WTC11 (cell line): ENCODE data around the gene MYL7. TPM values are rescaled to one million over a fixed set of nuclear protein-coding genes. Genes with fewer than 3 reads are reported as not detected.

ENCODE experiments used
- ATAC-seq: fragments of 200-7000 bp; cut with Tn5 transposase; 2 replicates; pipeline ENCODE4 v1.10.0; 2021; ENCODE audit warnings: mild to moderate bottlenecking, moderate library complexity
- CTCF ChIA-PET: fragments of 300-600 bp; sonication (Branson Sonifier 250); formaldehyde crosslinking; loops from one replicate; lab custom pipeline; 2021; ENCODE audit warnings: antibody characterized with exemption; lab: Charles Lee
- POLR2A ChIA-PET: fragments of 350-600 bp; sonication (Branson Sonifier 250); formaldehyde crosslinking; loops from one replicate; lab custom pipeline; 2021; ENCODE audit warnings: antibody characterized with exemption; lab: Charles Lee
- DNase-seq: peaks from one replicate; pipeline ENCODE4 v3.0.0; 2021; ENCODE audit warnings: low spot score
- H3K27ac Mint-ChIP-seq: 2 replicates; pipeline ENCODE4 v1.8.0; 2021; ENCODE audit warnings: mixed read lengths
- H3K27me3 Mint-ChIP-seq: 2 replicates; pipeline ENCODE4 v1.8.0; 2021; ENCODE audit warnings: low read depth, mild to moderate bottlenecking, moderate library complexity, mixed read lengths
- H3K36me3 Mint-ChIP-seq: 2 replicates; pipeline ENCODE4 v1.8.0; 2021; ENCODE audit warnings: mixed read lengths
- H3K4me1 Mint-ChIP-seq: 2 replicates; pipeline ENCODE4 v1.8.0; 2022; ENCODE audit warnings: mixed read lengths
- H3K4me3 Mint-ChIP-seq: 2 replicates; pipeline ENCODE4 v1.8.0; 2021; ENCODE audit warnings: mild to moderate bottlenecking, moderate library complexity, mixed read lengths
- H3K9me3 Mint-ChIP-seq: 2 replicates; pipeline ENCODE4 v1.8.0; 2021; ENCODE audit warnings: mixed read lengths
- ESRRA ChIP-seq: sonication (generic); formaldehyde crosslinking; IDR thresholded peaks from 2 replicates; pipeline ENCODE4 v1.8.1; 2022; ENCODE audit warnings: mild to moderate bottlenecking, missing genetic modification reagents, borderline replicate concordance
- GTF2I ChIP-seq: fragments of 250-450 bp; sonication (Bioruptor Pico); conservative IDR thresholded peaks from 2 replicates; pipeline ENCODE4 v1.4.0; 2021; ENCODE audit warnings: mild to moderate bottlenecking
- JAZF1 ChIP-seq: fragments of 250-450 bp; sonication (Bioruptor Pico); IDR thresholded peaks from 2 replicates; pipeline ENCODE4 v1.9.0; 2021; ENCODE audit warnings: moderate library complexity, mild to moderate bottlenecking, inconsistent platforms
- PRRX2 ChIP-seq: fragments of 250-450 bp; sonication (Bioruptor Pico); IDR thresholded peaks from 2 replicates; pipeline ENCODE4 v1.8.0; 2021; ENCODE audit warnings: mild to moderate bottlenecking
- total RNA-seq: library from RNA; stranded (reverse); gene quantifications from 3 replicates; pipeline ENCODE4 v1.2.3, GENCODE V29; 2021
- TF ChIP-seq, protein P1 (sequence below): sonication (generic); formaldehyde crosslinking; IDR thresholded peaks from 2 replicates; pipeline ENCODE4 v1.8.1; 2022; ENCODE audit warnings: low read depth, mild to moderate bottlenecking, moderate library complexity, missing genetic modification reagents, borderline replicate concordance
- TF ChIP-seq, protein P2 (sequence below): fragments of 250-450 bp; sonication (Bioruptor Pico); IDR thresholded peaks from 2 replicates; pipeline ENCODE4 v1.9.0; 2021; ENCODE audit warnings: mild to moderate bottlenecking
- TF ChIP-seq, protein P3 (sequence below): sonication (generic); formaldehyde crosslinking; IDR thresholded peaks from 2 replicates; pipeline ENCODE4 v1.8.1; 2023; ENCODE audit warnings: mild to moderate bottlenecking, missing genetic modification reagents, moderate library complexity
- TF ChIP-seq, protein P4 (sequence below): fragments of 200-600 bp; IDR thresholded peaks from 2 replicates; pipeline ENCODE4 v1.8.0; 2022; ENCODE audit warnings: antibody characterized with exemption
- TF ChIP-seq, protein P5 (sequence below): sonication (generic); formaldehyde crosslinking; IDR thresholded peaks from 2 replicates; pipeline ENCODE4 v1.8.1; 2022; ENCODE audit warnings: mild to moderate bottlenecking, moderate library complexity, missing genetic modification reagents
- TF ChIP-seq, protein P6 (sequence below): sonication (generic); formaldehyde crosslinking; IDR thresholded peaks from 2 replicates; pipeline ENCODE4 v1.8.1; 2022; ENCODE audit warnings: missing genetic modification reagents, borderline replicate concordance

The MYL7 gene
- total RNA-seq, 1 experiment from 2014 or later: 0.90 TPM

DNA sequence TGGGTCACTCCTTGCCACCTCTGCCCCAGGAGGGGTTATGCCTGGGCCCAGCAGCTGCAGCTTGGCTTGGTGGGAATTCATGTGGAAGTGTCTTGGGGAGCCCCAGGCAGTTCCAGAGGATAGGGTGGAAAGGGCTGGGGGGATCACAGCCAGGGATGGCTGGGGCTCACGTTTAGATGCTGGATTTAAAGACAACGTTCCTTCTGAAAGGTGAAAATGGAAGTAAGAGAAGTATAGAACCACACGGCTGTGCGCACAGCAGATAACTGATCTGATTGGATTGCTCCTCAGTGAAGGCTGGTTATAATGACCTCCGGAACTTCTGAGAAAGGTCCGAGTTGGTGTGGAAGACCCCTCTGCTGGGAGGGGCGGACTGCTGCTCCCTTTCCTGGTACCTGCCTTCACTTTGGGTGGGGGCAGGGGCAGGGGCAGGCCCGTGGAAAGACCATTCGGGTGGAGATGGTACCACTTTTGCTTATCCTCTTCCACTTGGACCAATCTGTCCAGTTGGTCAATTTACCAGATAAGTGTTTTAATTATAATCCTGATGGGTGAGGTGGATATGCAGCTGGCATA is 7.9 kb upstream of the MYL7 start:
- peaks cover 31% of the 10 kb centered on the region for H3K27me3 Mint-ChIP-seq
- no peak overlapping the region for H3K4me3 Mint-ChIP-seq
- H3K9me3 Mint-ChIP-seq: no peaks in the 10 kb centered on the region
- POLR2A ChIA-PET: no interaction called here
- no peaks in the 10 kb centered on the region for H3K36me3 Mint-ChIP-seq
- no peak for ATAC-seq
- peaks cover 21% of the 10 kb centered on the region for H3K4me1 Mint-ChIP-seq
- CTCF ChIA-PET: no interaction called here
- no peak overlapping the region for H3K27ac Mint-ChIP-seq
- TF ChIP-seq, protein P1, sequence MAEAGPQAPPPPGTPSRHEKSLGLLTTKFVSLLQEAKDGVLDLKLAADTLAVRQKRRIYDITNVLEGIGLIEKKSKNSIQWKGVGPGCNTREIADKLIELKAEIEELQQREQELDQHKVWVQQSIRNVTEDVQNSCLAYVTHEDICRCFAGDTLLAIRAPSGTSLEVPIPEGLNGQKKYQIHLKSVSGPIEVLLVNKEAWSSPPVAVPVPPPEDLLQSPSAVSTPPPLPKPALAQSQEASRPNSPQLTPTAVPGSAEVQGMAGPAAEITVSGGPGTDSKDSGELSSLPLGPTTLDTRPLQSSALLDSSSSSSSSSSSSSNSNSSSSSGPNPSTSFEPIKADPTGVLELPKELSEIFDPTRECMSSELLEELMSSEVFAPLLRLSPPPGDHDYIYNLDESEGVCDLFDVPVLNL (CRISPR knock-in tag): no peak
- TF ChIP-seq, protein P2, sequence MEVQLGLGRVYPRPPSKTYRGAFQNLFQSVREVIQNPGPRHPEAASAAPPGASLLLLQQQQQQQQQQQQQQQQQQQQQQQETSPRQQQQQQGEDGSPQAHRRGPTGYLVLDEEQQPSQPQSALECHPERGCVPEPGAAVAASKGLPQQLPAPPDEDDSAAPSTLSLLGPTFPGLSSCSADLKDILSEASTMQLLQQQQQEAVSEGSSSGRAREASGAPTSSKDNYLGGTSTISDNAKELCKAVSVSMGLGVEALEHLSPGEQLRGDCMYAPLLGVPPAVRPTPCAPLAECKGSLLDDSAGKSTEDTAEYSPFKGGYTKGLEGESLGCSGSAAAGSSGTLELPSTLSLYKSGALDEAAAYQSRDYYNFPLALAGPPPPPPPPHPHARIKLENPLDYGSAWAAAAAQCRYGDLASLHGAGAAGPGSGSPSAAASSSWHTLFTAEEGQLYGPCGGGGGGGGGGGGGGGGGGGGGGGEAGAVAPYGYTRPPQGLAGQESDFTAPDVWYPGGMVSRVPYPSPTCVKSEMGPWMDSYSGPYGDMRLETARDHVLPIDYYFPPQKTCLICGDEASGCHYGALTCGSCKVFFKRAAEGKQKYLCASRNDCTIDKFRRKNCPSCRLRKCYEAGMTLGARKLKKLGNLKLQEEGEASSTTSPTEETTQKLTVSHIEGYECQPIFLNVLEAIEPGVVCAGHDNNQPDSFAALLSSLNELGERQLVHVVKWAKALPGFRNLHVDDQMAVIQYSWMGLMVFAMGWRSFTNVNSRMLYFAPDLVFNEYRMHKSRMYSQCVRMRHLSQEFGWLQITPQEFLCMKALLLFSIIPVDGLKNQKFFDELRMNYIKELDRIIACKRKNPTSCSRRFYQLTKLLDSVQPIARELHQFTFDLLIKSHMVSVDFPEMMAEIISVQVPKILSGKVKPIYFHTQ: no peak
- TF ChIP-seq PRRX2 (CRISPR knock-in tag) (no peak), GTF2I (no peak), JAZF1 (no peak)
- TF ChIP-seq, protein P3, sequence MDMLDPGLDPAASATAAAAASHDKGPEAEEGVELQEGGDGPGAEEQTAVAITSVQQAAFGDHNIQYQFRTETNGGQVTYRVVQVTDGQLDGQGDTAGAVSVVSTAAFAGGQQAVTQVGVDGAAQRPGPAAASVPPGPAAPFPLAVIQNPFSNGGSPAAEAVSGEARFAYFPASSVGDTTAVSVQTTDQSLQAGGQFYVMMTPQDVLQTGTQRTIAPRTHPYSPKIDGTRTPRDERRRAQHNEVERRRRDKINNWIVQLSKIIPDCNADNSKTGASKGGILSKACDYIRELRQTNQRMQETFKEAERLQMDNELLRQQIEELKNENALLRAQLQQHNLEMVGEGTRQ (CRISPR knock-in tag): no peak
- TF ChIP-seq, protein P4, sequence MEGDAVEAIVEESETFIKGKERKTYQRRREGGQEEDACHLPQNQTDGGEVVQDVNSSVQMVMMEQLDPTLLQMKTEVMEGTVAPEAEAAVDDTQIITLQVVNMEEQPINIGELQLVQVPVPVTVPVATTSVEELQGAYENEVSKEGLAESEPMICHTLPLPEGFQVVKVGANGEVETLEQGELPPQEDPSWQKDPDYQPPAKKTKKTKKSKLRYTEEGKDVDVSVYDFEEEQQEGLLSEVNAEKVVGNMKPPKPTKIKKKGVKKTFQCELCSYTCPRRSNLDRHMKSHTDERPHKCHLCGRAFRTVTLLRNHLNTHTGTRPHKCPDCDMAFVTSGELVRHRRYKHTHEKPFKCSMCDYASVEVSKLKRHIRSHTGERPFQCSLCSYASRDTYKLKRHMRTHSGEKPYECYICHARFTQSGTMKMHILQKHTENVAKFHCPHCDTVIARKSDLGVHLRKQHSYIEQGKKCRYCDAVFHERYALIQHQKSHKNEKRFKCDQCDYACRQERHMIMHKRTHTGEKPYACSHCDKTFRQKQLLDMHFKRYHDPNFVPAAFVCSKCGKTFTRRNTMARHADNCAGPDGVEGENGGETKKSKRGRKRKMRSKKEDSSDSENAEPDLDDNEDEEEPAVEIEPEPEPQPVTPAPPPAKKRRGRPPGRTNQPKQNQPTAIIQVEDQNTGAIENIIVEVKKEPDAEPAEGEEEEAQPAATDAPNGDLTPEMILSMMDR: no peak
- TF ChIP-seq, protein P5, sequence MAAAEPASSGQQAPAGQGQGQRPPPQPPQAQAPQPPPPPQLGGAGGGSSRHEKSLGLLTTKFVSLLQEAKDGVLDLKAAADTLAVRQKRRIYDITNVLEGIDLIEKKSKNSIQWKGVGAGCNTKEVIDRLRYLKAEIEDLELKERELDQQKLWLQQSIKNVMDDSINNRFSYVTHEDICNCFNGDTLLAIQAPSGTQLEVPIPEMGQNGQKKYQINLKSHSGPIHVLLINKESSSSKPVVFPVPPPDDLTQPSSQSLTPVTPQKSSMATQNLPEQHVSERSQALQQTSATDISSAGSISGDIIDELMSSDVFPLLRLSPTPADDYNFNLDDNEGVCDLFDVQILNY (CRISPR knock-in tag): no peak
- TF ChIP-seq, protein P6, sequence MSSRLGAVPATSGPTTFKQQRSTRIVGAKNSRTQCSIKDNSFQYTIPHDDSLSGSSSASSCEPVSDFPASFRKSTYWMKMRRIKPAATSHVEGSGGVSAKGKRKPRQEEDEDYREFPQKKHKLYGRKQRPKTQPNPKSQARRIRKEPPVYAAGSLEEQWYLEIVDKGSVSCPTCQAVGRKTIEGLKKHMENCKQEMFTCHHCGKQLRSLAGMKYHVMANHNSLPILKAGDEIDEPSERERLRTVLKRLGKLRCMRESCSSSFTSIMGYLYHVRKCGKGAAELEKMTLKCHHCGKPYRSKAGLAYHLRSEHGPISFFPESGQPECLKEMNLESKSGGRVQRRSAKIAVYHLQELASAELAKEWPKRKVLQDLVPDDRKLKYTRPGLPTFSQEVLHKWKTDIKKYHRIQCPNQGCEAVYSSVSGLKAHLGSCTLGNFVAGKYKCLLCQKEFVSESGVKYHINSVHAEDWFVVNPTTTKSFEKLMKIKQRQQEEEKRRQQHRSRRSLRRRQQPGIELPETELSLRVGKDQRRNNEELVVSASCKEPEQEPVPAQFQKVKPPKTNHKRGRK: no peak
- TF ChIP-seq, all 79 proteins: peak for 0
- DNase-seq: no peak

DNA sequence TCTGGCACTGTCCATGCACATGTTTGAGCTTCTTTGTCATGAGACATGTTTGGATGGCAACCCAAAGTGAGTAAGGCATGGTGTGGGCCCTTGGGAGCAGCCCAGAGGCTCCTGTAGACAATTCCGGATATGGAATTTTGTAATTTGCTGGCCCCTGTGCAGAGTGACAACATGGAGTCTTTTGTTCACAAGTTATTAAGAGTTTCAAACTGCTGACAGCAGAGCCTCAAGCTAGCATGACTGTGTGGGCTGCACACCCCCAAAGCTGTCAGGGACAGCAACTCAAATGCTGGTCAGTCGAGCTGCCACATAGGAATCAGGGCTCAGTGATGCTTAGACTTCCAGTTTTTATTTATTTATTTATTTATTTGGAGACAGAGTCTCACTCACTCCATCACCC is 7.0 kb upstream of the MYL7 start:
- Mint-ChIP-seq H3K4me3 (no peak overlapping the region), H3K27ac (no peak overlapping the region), H3K36me3 (no peaks in the 10 kb centered on the region), H3K27me3 (peaks cover 40% of the 10 kb centered on the region)
- CTCF ChIA-PET: interaction anchor here (1.0 to 2.6 kb wide), 4 partner anchors 10 to 70 kb away, joined by 3 to 8 read pairs (median 6); no protein-coding TSS in a partner anchor
- TF ChIP-seq ESRRA (CRISPR knock-in tag): no peak
- TF ChIP-seq, all 79 proteins: peak for 0
- no peaks in the 10 kb centered on the region for H3K9me3 Mint-ChIP-seq
- POLR2A ChIA-PET: no interaction called here
- no peak for DNase-seq
- H3K4me1 Mint-ChIP-seq: peaks cover 21% of the 10 kb centered on the region
- no peak for ATAC-seq
